HG03066 (cell line): ENCODE data around the gene KERA.

Experiments
- ATAC-seq: cut with Tn5 transposase; IDR thresholded peaks from one replicate; pipeline ENCODE4 v1.9.1; 2021; ENCODE audit warnings: low read depth; ENCODE audit not compliant: unreplicated experiment

KERA gene

GRCh38 chr12:91074154-91074709 lies 16.4 kb upstream of the KERA start:
- ATAC-seq: no peak

DNA sequence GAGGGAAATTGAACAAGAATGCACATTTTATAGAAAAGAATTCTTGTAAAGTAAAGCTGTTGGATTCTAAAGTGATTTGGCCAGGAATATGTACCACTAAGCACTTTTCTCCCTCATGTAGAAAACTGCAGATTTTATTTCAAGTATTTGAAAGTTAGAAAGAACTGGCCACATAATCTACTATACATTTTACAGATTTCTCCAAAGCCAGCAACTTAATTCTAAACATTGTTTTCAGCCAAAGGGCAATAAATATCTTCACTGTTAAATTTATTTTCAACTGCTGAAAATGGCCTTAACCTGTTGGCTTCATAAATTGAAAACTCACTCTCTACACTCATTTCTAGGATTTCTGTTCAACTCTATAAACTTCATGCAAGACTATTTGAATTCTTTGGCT lies 15.6 kb upstream of the KERA start:
- ATAC-seq: no peak

- ATAC-seq: no peak
Observed at GRCh38 chr12:91072931-91073330, 15.1 kb upstream of the KERA start.

DNA sequence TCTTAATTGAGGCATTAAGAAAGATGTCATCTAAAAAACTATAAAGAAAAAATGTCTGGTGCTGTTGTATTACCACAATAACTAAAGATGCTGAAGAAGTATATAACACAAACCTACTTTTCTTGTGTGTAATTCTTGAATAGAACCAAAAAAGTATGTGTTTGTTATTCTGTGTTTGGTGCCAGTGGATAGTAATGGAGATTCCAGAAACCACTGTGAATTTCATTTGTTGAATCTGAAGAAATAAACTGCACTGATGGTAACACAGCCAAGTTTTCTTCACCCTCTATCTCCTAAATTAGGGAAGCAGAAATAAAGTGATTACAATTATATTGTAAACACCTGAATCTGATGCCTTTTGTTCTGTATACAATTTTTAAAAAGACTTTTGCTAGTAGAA lies 13.1 kb upstream of the KERA start:
- no peak for ATAC-seq

GRCh38 chr12:91065396-91065795 lies 7.6 kb upstream of the KERA start:
- ATAC-seq: no peak

- no peak for ATAC-seq
Observed at GRCh38 chr12:91064640-91065039, 6.8 kb upstream of the KERA start.

- no peak for ATAC-seq
Observed at GRCh38 chr12:91061091-91061490, 3.3 kb upstream of the KERA start.

GRCh38 chr12:91059211-91059610 lies 1.4 kb upstream of the KERA start:
- ATAC-seq: no peak

GRCh38 chr12:91058786-91059185 lies 962 bp upstream of the KERA start:
- no peak for ATAC-seq

GRCh38 chr12:91056488-91056887 lies 1.3 kb downstream of the KERA start:
- no peak for ATAC-seq

DNA sequence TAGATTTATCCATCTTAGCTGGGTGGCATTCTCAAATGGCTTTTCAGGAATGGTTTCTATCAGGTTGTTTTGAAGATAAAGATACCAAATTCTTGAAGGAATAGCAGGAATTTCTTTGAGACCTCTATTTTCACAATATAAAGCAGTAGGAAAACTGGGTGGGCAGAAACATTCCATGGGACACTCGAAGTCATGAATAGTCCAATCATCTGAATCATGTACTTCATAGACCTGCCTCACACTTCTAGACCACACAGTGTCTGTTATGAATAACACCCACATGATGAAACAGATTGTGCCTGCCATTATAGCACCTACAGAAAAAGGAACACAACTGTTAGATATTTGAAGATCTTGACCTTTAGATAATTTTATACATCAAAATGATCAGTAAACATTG lies 1.8 kb downstream of the KERA start:
- ATAC-seq: no peak

GRCh38 chr12:91053951-91054715 lies 3.7 kb downstream of the KERA start:
- no peak for ATAC-seq

DNA sequence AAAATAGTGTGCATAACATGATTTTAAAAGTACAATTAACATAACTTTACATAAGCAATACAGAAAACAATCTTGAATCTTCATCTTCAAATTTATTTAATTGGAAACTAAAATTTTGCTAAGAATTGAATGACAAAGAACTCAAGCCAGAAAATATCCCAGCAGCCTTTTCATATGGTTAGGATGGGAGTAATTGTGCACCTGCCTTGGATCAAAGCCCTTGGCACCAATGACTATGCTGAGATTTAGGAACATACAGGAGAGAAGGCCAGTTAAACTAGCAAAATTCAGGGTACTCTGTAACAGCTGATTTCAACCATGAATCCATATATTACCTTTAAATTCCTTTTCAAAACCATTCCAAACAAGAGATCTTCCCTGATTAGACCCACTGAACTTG lies 5.8 kb downstream of the KERA start:
- ATAC-seq: no peak

GRCh38 chr12:91044586-91044985 lies 13.2 kb downstream of the KERA start:
- no peak for ATAC-seq

DNA sequence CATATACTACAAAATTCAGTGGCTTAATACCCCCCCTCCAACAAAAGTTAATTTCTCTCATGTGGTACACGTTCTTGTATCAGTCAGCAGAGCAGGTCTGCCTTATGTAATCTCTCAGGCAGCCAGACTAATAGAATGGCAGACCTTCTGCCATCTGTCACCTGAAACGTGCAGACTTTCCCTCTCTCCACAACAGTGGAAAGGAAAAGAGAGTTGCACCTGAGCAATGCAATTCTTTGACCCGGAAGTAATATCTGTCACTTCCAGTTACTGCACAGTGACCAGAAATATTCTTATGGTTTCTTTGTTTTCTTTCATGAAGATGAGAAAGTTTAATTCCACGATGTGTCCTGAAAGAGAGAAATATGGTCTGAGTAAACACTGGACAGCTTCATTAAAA lies 14.4 kb downstream of the KERA start:
- no peak for ATAC-seq

DNA sequence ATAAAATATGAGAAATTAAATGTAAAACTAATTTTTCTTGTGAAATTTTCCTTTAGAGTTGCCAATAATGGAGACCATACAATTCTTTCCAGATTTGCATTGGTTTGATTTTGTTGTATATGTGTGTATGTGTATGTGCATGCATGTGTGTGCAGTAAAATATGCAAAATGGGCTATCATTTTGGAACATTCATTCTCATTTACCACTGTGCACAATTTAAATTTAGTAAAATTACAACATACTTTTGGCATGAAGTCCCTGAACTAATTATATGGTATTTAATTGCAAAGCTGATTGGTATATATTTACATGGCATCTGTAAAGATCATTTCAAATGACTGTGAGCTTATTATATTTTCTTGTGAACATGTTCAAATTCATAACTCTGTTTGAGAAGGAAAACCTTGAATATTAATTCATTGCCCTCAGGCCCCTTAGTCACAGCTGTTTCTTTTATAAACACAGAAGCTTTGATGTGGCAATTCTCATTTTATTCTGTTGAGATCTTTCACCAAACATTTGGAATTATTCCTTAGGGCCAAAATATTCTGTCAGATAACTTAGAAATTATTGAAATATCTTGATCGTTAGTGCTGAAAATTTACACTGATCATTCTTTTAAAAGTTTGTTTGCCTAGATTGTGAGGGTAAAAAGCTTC lies 17.6 kb downstream of the KERA start:
- no peak for ATAC-seq

- ATAC-seq: no peak
Observed at GRCh38 chr12:91037276-91037675, 20.5 kb downstream of the KERA start.

DNA sequence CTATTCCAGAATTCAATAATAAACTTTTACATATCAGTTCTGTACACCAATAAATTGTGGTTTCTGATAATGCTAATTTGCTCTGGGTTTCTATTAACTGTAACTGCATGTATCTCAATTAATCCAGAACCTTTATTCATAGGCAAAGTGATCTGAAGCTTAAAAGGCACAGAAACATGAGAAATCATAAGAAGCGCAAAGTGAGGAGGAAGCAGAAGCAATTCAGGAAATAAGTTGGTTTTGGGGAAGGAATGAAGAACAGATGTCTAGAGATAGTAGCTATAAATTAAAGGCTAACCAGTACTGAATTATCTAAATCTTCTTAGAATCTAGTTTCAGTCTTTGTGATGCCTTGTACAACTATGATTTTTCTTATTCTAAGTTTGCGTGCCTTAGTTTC lies 24.6 kb downstream of the KERA start:
- ATAC-seq: no peak

- ATAC-seq: peak; percentile 54
Observed at GRCh38 chr12:91023326-91024004, 34.4 kb downstream of the KERA start.

DNA sequence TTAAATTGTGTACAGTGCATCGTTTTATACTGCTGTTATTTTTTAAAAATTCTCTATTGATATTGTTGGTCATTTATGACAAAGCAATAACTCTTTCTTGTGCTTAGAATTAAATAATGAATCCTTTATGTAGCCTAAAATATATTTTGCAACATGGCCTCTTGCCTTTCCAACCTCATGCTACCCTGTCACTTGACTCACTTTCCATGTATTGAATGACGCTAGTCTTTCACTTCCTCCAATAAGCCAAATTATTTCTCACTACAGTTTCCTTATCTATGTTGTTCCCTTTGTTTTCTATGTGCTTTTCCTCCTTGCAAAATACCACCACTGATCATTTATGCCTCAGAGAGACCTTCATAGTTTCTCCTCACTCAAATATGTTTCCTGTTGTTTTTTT lies 36.7 kb downstream of the KERA start:
- ATAC-seq: no peak

GRCh38 chr12:91019455-91019854 lies 38.4 kb downstream of the KERA start:
- ATAC-seq: no peak
